ENCODE measurements around the gene AUTS2.

AUTS2 gene

GRCh38 chr7:69992938-69993337, 394.7 kb downstream of the AUTS2 start:
- no peak for DNase-seq (ENCODE audit: low read depth)

GRCh38 chr7:69994218-69994617, 395.9 kb downstream of the AUTS2 start:
- no peak for DNase-seq (ENCODE audit: low read depth)

GRCh38 chr7:69994886-69995542, 396.7 kb downstream of the AUTS2 start:
- no peak for DNase-seq (ENCODE audit: low read depth)

GRCh38 chr7:69996121-69996520, 397.8 kb downstream of the AUTS2 start:
- no peak for DNase-seq (ENCODE audit: low read depth)

- DNase-seq (ENCODE audit: low read depth), result no peak
Measured at GRCh38 chr7:70000737-70001348, 402.6 kb downstream of the AUTS2 start.

- DNase-seq (ENCODE audit: low read depth), result no peak
Measured at GRCh38 chr7:70005480-70005879, 407.2 kb downstream of the AUTS2 start.

GRCh38 chr7:70005891-70006260, 407.6 kb downstream of the AUTS2 start:
- DNase-seq (ENCODE audit: low read depth), result no peak

GRCh38 chr7:70006261-70006920, 408.1 kb downstream of the AUTS2 start:
- DNase-seq (ENCODE audit: low read depth), result no peak

GRCh38 chr7:70008466-70008865, 410.2 kb downstream of the AUTS2 start:
- no peak for DNase-seq (ENCODE audit: low read depth)

- DNase-seq (ENCODE audit: low read depth), result no peak
Measured at GRCh38 chr7:70014472-70015177, 416.4 kb downstream of the AUTS2 start.

- DNase-seq (ENCODE audit: low read depth), result no peak
Measured at GRCh38 chr7:70015353-70015752, 417.1 kb downstream of the AUTS2 start.

GRCh38 chr7:70016044-70016770, 417.9 kb downstream of the AUTS2 start:
- DNase-seq (ENCODE audit: low read depth), result no peak

- no peak for DNase-seq (ENCODE audit: low read depth)
Measured at GRCh38 chr7:70017357-70017756, 419.1 kb downstream of the AUTS2 start.

GRCh38 chr7:70018700-70019099, 420.4 kb downstream of the AUTS2 start:
- no peak for DNase-seq (ENCODE audit: low read depth)

- DNase-seq (ENCODE audit: low read depth), result no peak
Measured at GRCh38 chr7:70027867-70028266, 429.6 kb downstream of the AUTS2 start.

- no peak for DNase-seq (ENCODE audit: low read depth)
Measured at GRCh38 chr7:70028620-70029019, 430.3 kb downstream of the AUTS2 start.

- no peak for DNase-seq (ENCODE audit: low read depth)
Measured at GRCh38 chr7:70029993-70030392, 431.7 kb downstream of the AUTS2 start.

GRCh38 chr7:70030745-70031144, 432.5 kb downstream of the AUTS2 start:
- DNase-seq (ENCODE audit: low read depth), result no peak

- no peak for DNase-seq (ENCODE audit: low read depth)
Measured at GRCh38 chr7:70031245-70031644, 433.0 kb downstream of the AUTS2 start.

- no peak for DNase-seq (ENCODE audit: low read depth)
Measured at GRCh38 chr7:70032649-70033048, 434.4 kb downstream of the AUTS2 start.

GRCh38 chr7:70033226-70033625, 435.0 kb downstream of the AUTS2 start:
- DNase-seq (ENCODE audit: low read depth), result no peak

- no peak for DNase-seq (ENCODE audit: low read depth)
Measured at GRCh38 chr7:70034999-70035398, 436.7 kb downstream of the AUTS2 start.
